Activated T-cell treated with anti-CD3 and anti-CD28 coated beads, Interleukin-2, amount 50 U/mL, for 72 hours (primary cell): ENCODE measurements around the gene PWWP2B. TPM values are rescaled to one million over a fixed set of nuclear protein-coding genes. Genes with fewer than 3 reads are reported as not detected.

ENCODE experiments used
- ATAC-seq, 2 donors: fragments of 150-1000 bp; cut with Tn5 transposase; replicated peaks in 1 of 2; 2 replicates each; pipeline ENCODE4 v1.10.0; 2021; ENCODE audit warnings: moderate library complexity in 2 of 2, mild to moderate bottlenecking in 1 of 2
- DNase-seq, 2 donors: peaks; one replicate each; pipeline ENCODE4 v3.0.0; 2021 to 2022; ENCODE audit warnings: mixed read lengths in 1 of 2
- H3K27ac Mint-ChIP-seq: one replicate; pipeline ENCODE4 v1.8.0; 2022; ENCODE audit warnings: mild to moderate bottlenecking, moderate library complexity, mixed read lengths
- H3K27me3 Mint-ChIP-seq: one replicate; pipeline ENCODE4 v1.8.0; 2022; ENCODE audit warnings: low read depth, mixed read lengths
- H3K36me3 Mint-ChIP-seq, 2 donors: one replicate each; pipeline ENCODE4 v1.8.0; 2022; ENCODE audit warnings: mixed read lengths in 2 of 2, mild to moderate bottlenecking in 1 of 2; ENCODE audit not compliant: insufficient read depth in 2 of 2
- H3K4me1 Mint-ChIP-seq: one replicate; pipeline ENCODE4 v1.8.0; 2022; ENCODE audit warnings: low read depth, mixed read lengths
- H3K4me3 Mint-ChIP-seq, 2 donors: one replicate each; pipeline ENCODE4 v1.8.0; 2022; ENCODE audit warnings: mild to moderate bottlenecking in 2 of 2, mixed read lengths in 2 of 2, moderate library complexity in 2 of 2
- H3K9me3 Mint-ChIP-seq, 2 donors: one replicate each; pipeline ENCODE4 v1.8.0; 2022; ENCODE audit warnings: mixed read lengths in 2 of 2
- total RNA-seq, 2 donors: library from RNA; stranded (reverse); gene quantifications; one replicate each; pipeline ENCODE4 v1.2.3, GENCODE V29; 2022

PWWP2B gene
- total RNA-seq, 2 donors from 2014 or later: 3.1 to 5.2 TPM

DNA sequence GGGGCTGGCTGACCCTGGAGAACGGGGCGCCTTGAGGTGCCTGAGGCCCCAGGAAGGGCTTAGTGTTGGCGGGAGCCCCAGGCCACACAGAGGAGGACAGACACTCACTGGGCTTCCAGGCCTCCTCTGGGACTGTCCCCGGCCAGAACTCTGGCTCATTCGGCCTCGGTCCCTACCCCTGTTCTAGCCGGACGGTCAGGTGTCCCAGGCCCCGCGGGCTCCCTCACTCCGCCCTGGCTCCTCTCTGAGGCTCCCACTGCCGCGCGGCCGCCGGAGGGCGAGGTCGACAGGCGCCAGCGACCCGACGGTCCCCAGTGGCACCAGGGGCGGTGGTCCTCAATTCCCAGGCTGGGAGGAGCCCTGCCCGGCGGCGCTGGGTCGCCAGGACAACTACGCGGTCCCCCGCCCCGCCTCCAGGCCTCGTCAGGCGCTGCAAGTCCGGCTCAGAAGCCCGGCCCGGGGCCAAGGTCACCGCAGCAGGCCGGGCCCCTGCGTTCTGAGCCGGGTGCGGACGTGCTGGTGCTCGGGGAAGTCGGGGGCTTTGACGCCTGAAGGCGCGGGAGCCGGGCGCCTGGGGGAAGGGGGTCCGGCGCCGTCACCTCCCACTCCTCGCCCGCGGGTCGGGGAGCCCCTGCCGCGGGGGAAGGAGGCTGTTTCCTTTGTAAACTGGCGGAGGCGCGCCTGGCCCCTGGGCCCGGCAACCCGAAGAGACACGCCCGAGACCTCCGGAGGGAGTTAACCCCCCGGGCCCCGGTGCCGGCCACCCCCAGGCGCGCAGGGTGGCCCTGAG lies 1.1 kb upstream of the PWWP2B start:
- peaks cover 10% of the 10 kb centered on the region for H3K4me1 Mint-ChIP-seq
- H3K4me3 Mint-ChIP-seq: no peak overlapping the region
- H3K9me3 Mint-ChIP-seq: peaks cover 4 to 8% of the 10 kb centered on the region in 2 donors
- no peaks in the 10 kb centered on the region for H3K36me3 Mint-ChIP-seq
- H3K27ac Mint-ChIP-seq: no peak overlapping the region
- ATAC-seq (peak; percentile 1 to 8), DNase-seq (no peak)
- H3K27me3 Mint-ChIP-seq: no peaks in the 10 kb centered on the region

- Mint-ChIP-seq H3K4me3 (no peak overlapping the region), H3K4me1 (peaks cover 10% of the 10 kb centered on the region)
These were observed 435 bp upstream of the PWWP2B start for GRCh38 chr10:132396494-132397035.

GRCh38 chr10:132397671-132398565 lies 918 bp downstream of the PWWP2B start:
- Mint-ChIP-seq H3K36me3 (no peaks in the 10 kb centered on the region), H3K4me1 (peaks cover 10% of the 10 kb centered on the region), H3K4me3 (peak overlapping the region; percentile 85 to 91), H3K27ac (peak overlapping the region; percentile 75), H3K9me3 (no peaks in the 10 kb centered on the region), H3K27me3 (no peaks in the 10 kb centered on the region)
- ATAC-seq (peak; percentile 29 to 31), DNase-seq (peak; percentile 34 to 44)

More at GRCh38 chr10:132396494-132397035, 435 bp upstream of the PWWP2B start:
- ATAC-seq: peak; percentile 72 to 77
- no peak overlapping the region for H3K27ac Mint-ChIP-seq
- peaks cover 4 to 8% of the 10 kb centered on the region in 2 donors for H3K9me3 Mint-ChIP-seq
- H3K36me3 Mint-ChIP-seq: no peaks in the 10 kb centered on the region
- peak; percentile 67 to 79 for DNase-seq
- H3K27me3 Mint-ChIP-seq: no peaks in the 10 kb centered on the region

- Mint-ChIP-seq H3K27ac (no peak overlapping the region), H3K27me3 (no peaks in the 10 kb centered on the region), H3K4me1 (peaks cover 10% of the 10 kb centered on the region), H3K36me3 (no peaks in the 10 kb centered on the region), H3K4me3 (peak overlapping the region; percentile 29 to 85), H3K9me3 (no peaks in the 10 kb centered on the region)
- ATAC-seq: no peak
- no peak for DNase-seq
These were observed 1.6 kb downstream of the PWWP2B start for GRCh38 chr10:132398566-132398991.

- H3K27me3 Mint-ChIP-seq: no peaks in the 10 kb centered on the region
- no peaks in the 10 kb centered on the region for H3K36me3 Mint-ChIP-seq
- no peak for DNase-seq
- peaks cover 10% of the 10 kb centered on the region for H3K4me1 Mint-ChIP-seq
- peak overlapping the region in 1 of 2 donors; percentile 22 for H3K4me3 Mint-ChIP-seq
- H3K27ac Mint-ChIP-seq: no peak overlapping the region
- no peak for ATAC-seq
- H3K9me3 Mint-ChIP-seq: no peaks in the 10 kb centered on the region
These were observed 2.4 kb downstream of the PWWP2B start for GRCh38 chr10:132399117-132400035.

GRCh38 chr10:132400041-132400546 lies 3.1 kb downstream of the PWWP2B start:
- no peak for ATAC-seq
- H3K27me3 Mint-ChIP-seq: no peaks in the 10 kb centered on the region
- no peaks in the 10 kb centered on the region for H3K9me3 Mint-ChIP-seq
- no peaks in the 10 kb centered on the region for H3K36me3 Mint-ChIP-seq
- DNase-seq: no peak
- H3K27ac Mint-ChIP-seq: no peak overlapping the region
- peaks cover 10% of the 10 kb centered on the region for H3K4me1 Mint-ChIP-seq
- H3K4me3 Mint-ChIP-seq: no peak overlapping the region

DNA sequence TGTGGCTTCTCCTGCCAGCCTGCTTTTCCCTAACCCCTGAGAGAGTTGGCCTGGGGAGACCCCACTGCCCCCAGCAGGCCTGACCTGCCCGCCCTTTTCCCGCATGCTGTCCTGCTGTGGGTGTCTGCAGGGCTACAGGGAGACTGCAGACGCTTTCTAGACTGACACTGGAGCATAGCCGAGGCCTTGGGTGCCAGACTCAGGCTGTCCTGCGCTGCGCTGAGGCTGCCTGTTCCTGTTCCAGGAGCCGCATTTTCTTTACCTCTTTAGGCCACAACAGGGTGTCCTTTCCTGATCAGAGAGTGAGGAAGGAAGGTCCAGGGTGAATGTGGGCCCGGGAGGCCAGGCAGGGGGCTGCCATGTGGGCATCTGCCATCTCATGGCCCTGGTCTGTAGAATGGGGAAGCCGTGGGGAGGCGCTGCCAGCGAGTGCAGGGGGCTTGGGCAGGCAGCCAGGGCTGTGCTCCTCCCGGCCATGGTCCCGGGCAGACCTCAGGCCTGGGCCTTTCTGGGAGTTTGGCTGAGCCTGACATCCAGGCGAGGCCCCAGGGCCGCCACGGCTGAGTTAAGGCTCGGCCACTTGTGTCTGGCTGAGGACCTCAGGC lies 3.6 kb downstream of the PWWP2B start:
- H3K9me3 Mint-ChIP-seq: no peaks in the 10 kb centered on the region
- no peaks in the 10 kb centered on the region for H3K36me3 Mint-ChIP-seq
- no peak overlapping the region for H3K4me3 Mint-ChIP-seq
- peaks cover 10% of the 10 kb centered on the region for H3K4me1 Mint-ChIP-seq
- ATAC-seq (no peak), DNase-seq (no peak)
- H3K27me3 Mint-ChIP-seq: no peaks in the 10 kb centered on the region
- no peak overlapping the region for H3K27ac Mint-ChIP-seq

DNA sequence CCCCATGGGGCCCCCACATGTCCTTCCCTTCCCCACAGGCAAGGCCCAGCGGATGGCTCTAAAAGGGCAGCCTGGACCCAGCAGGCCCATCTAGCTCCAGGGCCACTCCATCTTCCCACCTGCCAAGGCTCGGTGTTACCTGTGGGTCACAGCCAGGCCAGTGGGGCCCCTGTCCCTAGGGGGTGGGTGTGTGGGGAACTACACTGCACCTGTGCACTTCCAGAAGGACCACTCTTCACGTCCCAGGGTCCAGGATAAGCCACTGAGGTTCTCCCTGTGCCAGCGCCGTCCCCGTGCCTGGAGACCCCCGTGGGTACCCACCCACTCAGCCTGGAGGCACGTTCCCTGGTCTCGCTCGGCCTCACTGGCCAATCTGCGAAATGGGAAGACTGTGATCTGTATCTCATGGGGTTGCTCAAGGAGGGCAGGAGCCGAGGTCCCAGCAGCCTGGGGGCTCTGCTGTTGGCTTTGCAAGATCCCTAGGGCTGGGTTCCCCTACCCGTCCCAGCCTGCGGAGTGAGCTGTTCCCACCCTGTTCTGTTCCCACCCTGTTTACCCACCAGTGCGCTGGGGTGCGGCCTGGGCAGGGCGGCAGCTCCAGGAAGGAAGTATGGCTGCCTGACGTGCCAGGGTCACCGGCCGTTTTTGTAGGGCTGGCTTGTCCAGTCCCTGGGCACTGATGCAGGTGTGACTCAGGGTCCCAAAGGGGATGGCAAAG lies 4.6 kb downstream of the PWWP2B start:
- H3K9me3 Mint-ChIP-seq: no peaks in the 10 kb centered on the region
- H3K4me1 Mint-ChIP-seq: peaks cover 10% of the 10 kb centered on the region
- no peak for ATAC-seq
- H3K4me3 Mint-ChIP-seq: no peak overlapping the region
- H3K27me3 Mint-ChIP-seq: no peaks in the 10 kb centered on the region
- no peak for DNase-seq
- no peaks in the 10 kb centered on the region for H3K36me3 Mint-ChIP-seq
- H3K27ac Mint-ChIP-seq: no peak overlapping the region

DNA sequence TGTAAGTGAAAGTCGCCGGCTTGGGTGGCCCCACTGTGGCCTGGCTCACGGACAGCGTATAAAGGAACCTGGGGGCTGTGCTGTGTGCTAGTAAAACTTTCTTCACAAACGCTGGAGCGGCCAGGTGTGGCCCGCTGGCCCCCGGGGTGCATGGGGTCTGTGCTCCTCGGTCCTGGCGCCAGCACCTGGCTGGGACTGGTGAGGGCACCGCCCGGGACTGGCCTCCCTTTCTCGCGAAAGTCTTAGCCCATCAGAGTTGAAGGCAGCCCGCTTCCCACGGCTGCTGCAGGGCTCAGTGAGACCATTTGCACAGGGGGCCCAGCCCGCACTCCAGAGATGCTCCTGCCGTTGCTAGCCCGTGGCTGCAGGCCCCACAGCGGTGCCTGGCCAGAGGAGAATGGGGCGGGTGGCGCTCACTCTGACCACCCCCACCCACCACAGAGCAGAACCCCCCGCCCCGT lies 5.8 kb downstream of the PWWP2B start:
- Mint-ChIP-seq H3K27ac (no peak overlapping the region), H3K27me3 (no peaks in the 10 kb centered on the region), H3K4me3 (no peak overlapping the region), H3K4me1 (peaks cover 8% of the 10 kb centered on the region), H3K9me3 (no peaks in the 10 kb centered on the region), H3K36me3 (no peaks in the 10 kb centered on the region)
- no peak for ATAC-seq
- DNase-seq: no peak

DNA sequence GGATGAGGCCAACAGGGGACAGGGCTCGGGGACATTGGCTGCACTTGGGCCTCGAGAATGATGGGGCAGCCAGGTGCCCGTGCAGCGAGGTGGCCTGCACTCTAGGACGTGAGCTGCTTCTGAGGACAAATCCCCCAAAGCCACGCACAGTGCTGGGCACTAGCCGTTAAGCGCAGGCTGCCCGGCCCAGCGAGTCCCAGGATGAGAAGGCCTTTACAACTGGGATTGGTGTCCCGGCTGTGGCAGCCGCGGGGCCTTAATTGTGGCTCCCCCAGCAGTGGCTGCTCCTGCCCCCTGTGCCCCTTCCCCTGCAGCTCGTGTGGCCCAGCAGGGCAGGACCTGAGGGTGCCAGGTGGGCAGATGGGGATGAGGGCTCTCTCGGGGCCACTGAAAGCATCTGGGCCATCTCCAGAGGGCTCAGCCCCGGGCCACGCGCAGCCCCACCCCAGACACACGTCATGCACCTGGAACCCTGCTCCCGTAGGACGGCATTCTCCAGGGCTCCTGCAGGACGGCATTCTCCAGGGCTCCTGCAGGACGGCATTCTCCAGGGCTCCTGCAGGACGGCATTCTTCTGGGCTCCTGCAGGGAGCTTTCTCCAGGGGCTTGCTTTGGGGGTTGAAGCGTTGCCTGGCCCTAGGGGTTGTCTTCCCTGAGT lies 6.6 kb downstream of the PWWP2B start:
- DNase-seq: no peak
- H3K27me3 Mint-ChIP-seq: no peaks in the 10 kb centered on the region
- peaks cover 8% of the 10 kb centered on the region for H3K4me1 Mint-ChIP-seq
- no peaks in the 10 kb centered on the region for H3K9me3 Mint-ChIP-seq
- no peak overlapping the region for H3K27ac Mint-ChIP-seq
- H3K36me3 Mint-ChIP-seq: no peaks in the 10 kb centered on the region
- H3K4me3 Mint-ChIP-seq: no peak overlapping the region
- ATAC-seq: no peak
